CMK (cell line): Measurements from ENCODE around the gene RNF2.

Experiments
- DNase-seq: peaks from one replicate; pipeline ENCODE4 v3.0.0-alpha.2; 2010; ENCODE audit warnings: low read depth

Gene RNF2

DNA sequence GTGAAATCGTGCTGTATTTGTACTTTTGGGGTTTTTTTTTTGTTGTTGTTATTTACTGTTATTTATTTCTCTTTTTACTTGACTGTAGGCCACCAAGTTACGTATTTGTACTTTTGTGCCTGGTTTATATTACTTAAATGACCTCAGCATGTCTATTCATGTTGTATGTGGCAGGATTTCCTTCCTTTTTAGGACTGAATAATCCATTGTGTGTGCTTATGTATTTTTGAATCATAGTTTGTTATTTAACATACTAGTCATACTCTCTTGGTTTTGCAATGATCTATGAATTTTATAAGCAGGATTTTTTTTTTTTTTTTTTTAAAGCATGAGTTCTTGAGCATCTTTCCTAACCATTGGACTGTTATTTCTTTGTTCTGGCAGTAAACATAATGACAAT, 51.2 kb downstream of the RNF2 start:
- DNase-seq, result no peak

- DNase-seq, result no peak
These were observed 58.7 kb downstream of the RNF2 start for GRCh38 chr1:185104083-185104482.

DNA sequence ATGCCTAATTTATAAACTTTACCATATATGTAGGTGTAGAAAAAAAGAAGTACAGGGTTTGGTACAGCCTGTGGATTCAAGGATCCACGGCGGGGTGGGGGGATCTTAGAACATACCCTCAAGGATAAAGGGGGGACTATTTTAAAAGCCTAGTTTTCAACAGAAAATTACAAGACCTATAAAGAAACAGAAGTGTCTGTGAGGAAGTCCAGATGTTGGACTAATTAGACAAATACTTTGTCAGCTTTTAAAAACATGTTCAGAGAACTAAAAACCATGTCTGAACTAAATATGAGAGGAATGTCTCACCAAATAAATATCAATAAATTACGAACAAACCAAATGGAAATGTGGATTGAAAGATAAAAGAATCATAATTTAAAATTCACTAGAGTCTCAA, 59.8 kb downstream of the RNF2 start:
- no peak for DNase-seq

- DNase-seq, result peak; percentile 11
These were observed 63.0 kb downstream of the RNF2 start for GRCh38 chr1:185108321-185108720.

GRCh38 chr1:185110145-185110544, 64.8 kb downstream of the RNF2 start:
- DNase-seq, result no peak

- DNase-seq, result no peak
These were observed 66.5 kb downstream of the RNF2 start for GRCh38 chr1:185111873-185112272.

- DNase-seq, result no peak
These were observed 67.0 kb downstream of the RNF2 start for GRCh38 chr1:185112356-185112755.

DNA sequence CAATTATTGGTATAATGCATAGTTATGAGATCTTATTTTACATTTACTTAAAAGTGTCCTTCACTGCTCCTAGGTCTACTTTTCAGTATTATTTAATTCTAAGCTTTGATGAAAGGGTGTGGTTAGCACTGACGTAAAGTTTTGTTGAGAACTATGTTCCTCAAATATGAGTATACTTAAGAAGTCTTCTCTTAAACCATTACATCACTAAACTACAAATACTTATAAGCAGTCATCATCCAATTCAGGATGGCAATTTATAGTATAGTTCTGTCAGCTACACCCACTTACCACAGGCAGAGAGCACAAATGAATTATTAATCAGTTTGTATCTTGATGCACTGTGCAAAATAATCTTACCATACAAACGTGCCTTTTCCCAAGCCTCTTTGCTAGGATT, 84.3 kb downstream of the RNF2 start:
- no peak for DNase-seq

DNA sequence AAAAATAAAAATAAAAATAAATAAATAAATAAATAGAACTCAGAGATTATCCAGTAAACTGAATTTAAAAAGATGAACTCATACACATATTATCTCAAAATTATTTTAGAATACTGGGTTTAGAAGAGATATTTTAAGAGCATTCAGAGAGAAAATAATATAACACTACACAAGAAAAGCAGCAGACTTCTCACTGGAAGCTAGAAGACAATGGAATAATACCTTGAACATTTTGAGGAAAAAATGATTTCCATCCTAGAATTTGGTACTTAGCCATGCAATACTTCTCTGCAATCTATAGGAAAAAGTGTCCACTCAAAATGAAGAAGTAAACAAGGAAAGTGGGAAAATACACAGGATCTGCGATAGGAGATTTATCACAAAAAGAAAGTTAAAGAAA, 87.2 kb downstream of the RNF2 start:
- DNase-seq, result no peak

DNA sequence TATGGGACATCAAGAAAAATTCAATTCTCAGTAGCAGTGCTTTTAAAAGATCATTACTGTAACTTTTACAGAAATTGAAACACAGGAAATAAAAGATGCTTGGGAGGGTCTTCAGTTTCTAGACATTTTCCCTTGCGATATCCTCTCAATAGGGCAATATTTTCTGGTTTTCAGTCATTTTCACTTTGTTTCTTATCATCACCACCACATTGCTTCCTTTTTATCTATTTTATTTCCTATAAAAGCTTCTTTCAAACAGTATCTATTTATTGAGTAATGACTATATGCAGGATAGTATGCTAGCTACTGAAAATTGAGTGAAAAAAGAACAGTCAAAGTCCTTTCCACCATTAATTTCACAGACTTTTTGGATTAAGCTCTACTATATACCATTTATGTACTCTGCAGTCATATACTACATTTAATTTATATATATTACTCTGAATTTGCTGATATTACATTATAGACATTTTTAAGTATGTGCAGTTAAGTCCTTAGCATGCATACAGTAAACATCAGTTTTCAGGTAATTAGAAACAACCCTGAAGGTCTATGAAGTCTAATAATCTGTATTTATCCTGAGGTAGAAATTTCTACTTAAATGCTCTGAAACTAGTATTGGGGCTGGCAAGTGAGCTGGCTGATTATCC, 92.7 kb downstream of the RNF2 start:
- DNase-seq, result no peak

GRCh38 chr1:185139246-185139645, 93.9 kb downstream of the RNF2 start:
- no peak for DNase-seq

GRCh38 chr1:185144233-185144632, 98.9 kb downstream of the RNF2 start:
- DNase-seq, result no peak

GRCh38 chr1:185151215-185151614, 105.9 kb downstream of the RNF2 start:
- DNase-seq, result no peak
